Breast epithelium (tissue), 4 donors: ENCODE results near the gene SLC13A2. TPM values are rescaled to one million over a fixed set of nuclear protein-coding genes. Genes with fewer than 3 reads are reported as not detected.

Source experiments
- DNase-seq, 2 donors: peaks; one replicate each; pipeline ENCODE4 v3.0.0-alpha.2; 2019; ENCODE audit warnings: low spot score in 2 of 2
- H3K27ac ChIP-seq, 2 donors: fragments of 200-600 bp; sonication (generic) in 1 of 2; one replicate each; pipeline ENCODE4 v1.5.1; 2016 to 2019; ENCODE audit warnings: mild to moderate bottlenecking in 1 of 2
- H3K27me3 ChIP-seq, 2 donors: fragments of 200-600 bp; sonication (generic) in 1 of 2; one replicate each; pipeline versions ENCODE4 v1.5.1 to v1.6.0; 2017 to 2019; ENCODE audit warnings: control low read depth in 1 of 2, mild to moderate bottlenecking in 1 of 2
- H3K36me3 ChIP-seq: fragments of 200-600 bp; one replicate; pipeline ENCODE4 v1.5.1; 2019
- H3K4me1 ChIP-seq, 2 donors: fragments of 200-600 bp; sonication (generic); one replicate each; pipeline ENCODE4 v1.5.1; 2016 to 2019; ENCODE audit warnings: control low read depth in 1 of 2
- H3K4me3 ChIP-seq, 3 donors: fragments of 200-600 bp; sonication (generic); 1 replicate in 2 of 3; 2 replicates in 1 of 3; pipeline ENCODE4 v1.5.1; 2016 to 2019; ENCODE audit warnings: mild to moderate bottlenecking in 3 of 3, moderate library complexity in 2 of 3
- H3K9me3 ChIP-seq, 2 donors: fragments of 200-600 bp; sonication (generic) in 1 of 2; one replicate each; pipeline ENCODE4 v1.5.1; 2016 to 2019; ENCODE audit warnings: control low read depth in 1 of 2
- CTCF ChIP-seq, 3 donors: fragments of 450-650 bp; IDR thresholded peaks; one replicate each; pipeline ENCODE4 v1.5.1; 2016 to 2017; ENCODE audit warnings: antibody characterized with exemption in 3 of 3, mild to moderate bottlenecking in 3 of 3, moderate library complexity in 3 of 3
- POLR2A ChIP-seq: fragments of 450-650 bp; IDR thresholded peaks from one replicate; pipeline ENCODE4 v1.6.1; 2016; ENCODE audit warnings: antibody characterized with exemption, mild to moderate bottlenecking, moderate library complexity
- POLR2AphosphoS5 ChIP-seq, 3 donors: sonication (generic); formaldehyde crosslinking; IDR thresholded peaks; one replicate each; pipeline ENCODE4 v1.6.1; 2017; ENCODE audit warnings: antibody characterized with exemption in 3 of 3
- intact Hi-C: fragments of 100-400 bp; cut with DNase I; formaldehyde crosslinking; loops from one replicate; pipeline ENCODE4 v1.15.1; 2023; ENCODE audit warnings: low total_unique reads
- total RNA-seq, 3 donors: library from RNA; depleted of rRNA; stranded (reverse); fragments of >200 nt; gene quantifications; one replicate each; pipeline ENCODE4 v1.1.0, GENCODE V29; 2016

Gene SLC13A2
- total RNA-seq, 3 donors from 2014 or later, result 0.66 to 4.0 TPM; not detected in 1

GRCh38 chr17:28488533-28489276 lies 15.3 kb downstream of the SLC13A2 start:
- TF ChIP-seq CTCF (IDR thresholded peaks at IDR 0.05) (no peak), POLR2AphosphoS5 (IDR thresholded peaks at IDR 0.05) (no peak), POLR2A (no peak)
- no peak for DNase-seq
- Histone ChIP-seq H3K4me1 (no peaks in the 10 kb centered on the region), H3K27ac (no peak overlapping the region), H3K27me3 (no peaks in the 10 kb centered on the region), H3K9me3 (no peaks in the 10 kb centered on the region), H3K36me3 (no peaks in the 10 kb centered on the region), H3K4me3 (no peak overlapping the region)
- intact Hi-C loops, result no loop called here

DNA sequence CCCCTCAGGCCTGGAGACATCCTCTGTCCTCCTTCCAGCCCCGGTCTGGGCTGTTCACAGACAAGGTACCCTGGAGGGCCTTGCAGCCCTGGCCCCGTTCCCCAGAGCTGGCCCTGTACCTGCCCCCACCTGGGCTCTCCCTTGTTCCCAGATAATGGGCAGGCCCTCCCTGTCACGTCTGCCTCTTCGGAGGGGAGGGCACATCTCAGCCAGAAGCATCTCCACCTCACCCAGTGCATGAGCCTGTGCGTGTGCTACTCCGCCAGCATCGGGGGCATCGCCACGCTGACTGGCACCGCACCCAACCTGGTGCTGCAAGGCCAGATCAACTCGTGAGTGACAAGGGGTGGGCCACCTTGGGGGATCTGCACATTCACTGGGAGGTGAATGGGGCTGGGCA lies 17.8 kb downstream of the SLC13A2 start:
- Histone ChIP-seq H3K4me1 (no peaks in the 10 kb centered on the region), H3K36me3 (no peaks in the 10 kb centered on the region), H3K27ac (no peak overlapping the region), H3K27me3 (no peaks in the 10 kb centered on the region), H3K9me3 (no peaks in the 10 kb centered on the region), H3K4me3 (no peak overlapping the region)
- TF ChIP-seq POLR2A, result no peak
- TF ChIP-seq CTCF (IDR thresholded peaks at IDR 0.05), result no peak
- no peak for TF ChIP-seq POLR2AphosphoS5 (IDR thresholded peaks at IDR 0.05)
- no peak for DNase-seq
- intact Hi-C loops, result no loop called here

GRCh38 chr17:28491860-28492259 lies 18.4 kb downstream of the SLC13A2 start:
- H3K36me3 ChIP-seq, result no peaks in the 10 kb centered on the region
- H3K27ac ChIP-seq, result peak overlapping the region in 1 of 2 donors; percentile 38
- intact Hi-C loops, result no loop called here
- no peak for DNase-seq
- H3K4me3 ChIP-seq, result no peak overlapping the region
- H3K4me1 ChIP-seq, result no peaks in the 10 kb centered on the region
- TF ChIP-seq POLR2AphosphoS5 (IDR thresholded peaks at IDR 0.05) (no peak), POLR2A (no peak), CTCF (IDR thresholded peaks at IDR 0.05) (no peak)
- no peaks in the 10 kb centered on the region for H3K27me3 ChIP-seq
- H3K9me3 ChIP-seq, result no peaks in the 10 kb centered on the region

GRCh38 chr17:28492352-28493310 lies 19.2 kb downstream of the SLC13A2 start:
- TF ChIP-seq POLR2AphosphoS5 (IDR thresholded peaks at IDR 0.05) (no peak), CTCF (IDR thresholded peaks at IDR 0.05) (no peak), POLR2A (no peak)

GRCh38 chr17:28493460-28493859 lies 20.0 kb downstream of the SLC13A2 start:
- TF ChIP-seq CTCF (IDR thresholded peaks at IDR 0.05) (no peak), POLR2AphosphoS5 (IDR thresholded peaks at IDR 0.05) (no peak), POLR2A (no peak)
- H3K27me3 ChIP-seq, result no peaks in the 10 kb centered on the region
- no peak for DNase-seq
- H3K36me3 ChIP-seq, result no peaks in the 10 kb centered on the region
- intact Hi-C loops, result no loop called here
- no peaks in the 10 kb centered on the region for H3K9me3 ChIP-seq
- no peak overlapping the region for H3K4me3 ChIP-seq
- H3K27ac ChIP-seq, result no peak overlapping the region
- peaks cover 5 to 7% of the 10 kb centered on the region in 2 donors for H3K4me1 ChIP-seq

More at GRCh38 chr17:28492352-28493310, 19.2 kb downstream of the SLC13A2 start:
- Histone ChIP-seq H3K36me3 (no peaks in the 10 kb centered on the region), H3K27ac (peak overlapping the region in 1 of 2 donors; percentile 38), H3K4me1 (peaks cover 1 to 3% of the 10 kb centered on the region in 2 donors), H3K9me3 (no peaks in the 10 kb centered on the region), H3K27me3 (no peaks in the 10 kb centered on the region), H3K4me3 (no peak overlapping the region)
- intact Hi-C loops, result no loop called here
- DNase-seq, result peak in 1 of 2 donors; percentile 28
